Effector memory CD4-positive, alpha-beta T cell (primary cell): ENCODE results near the gene SFXN5.

Experiments
- DNase-seq, 3 donors: peaks; one replicate each; pipeline ENCODE4 v3.0.0-alpha.2; 2020
- H3K27ac ChIP-seq: 2 replicates; pipeline ENCODE4 v1.7.0; 2013; ENCODE audit warnings: mild to moderate bottlenecking, low read length, moderate library complexity; ENCODE audit not compliant: insufficient read depth, poor library complexity, severe bottlenecking
- H3K27me3 ChIP-seq: replicated peaks from 2 replicates; pipeline ENCODE4 v1.7.0; 2013; ENCODE audit warnings: mild to moderate bottlenecking, low read length; ENCODE audit not compliant: insufficient read depth, control insufficient read depth, poor library complexity, severe bottlenecking
- H3K36me3 ChIP-seq: 2 replicates; pipeline ENCODE4 v1.7.0; 2013; ENCODE audit warnings: mild to moderate bottlenecking, low read length, moderate library complexity; ENCODE audit not compliant: control insufficient read depth, insufficient read depth
- H3K4me1 ChIP-seq: 2 replicates; pipeline ENCODE4 v1.7.0; 2013; ENCODE audit warnings: low read length, mild to moderate bottlenecking; ENCODE audit not compliant: control insufficient read depth, insufficient read depth, poor library complexity, severe bottlenecking
- H3K4me3 ChIP-seq: 2 replicates; pipeline ENCODE4 v1.7.0; 2013; ENCODE audit warnings: low read length, low read depth, mild to moderate bottlenecking; ENCODE audit not compliant: insufficient read depth, poor library complexity, severe bottlenecking
- H3K9me3 ChIP-seq: 2 replicates; pipeline ENCODE4 v1.7.0; 2013; ENCODE audit warnings: mild to moderate bottlenecking, low read length, moderate library complexity; ENCODE audit not compliant: control insufficient read depth

SFXN5 gene

GRCh38 chr2:72900191-72900825 is 171.2 kb downstream of the SFXN5 start:
- no peaks in the 10 kb centered on the region for H3K4me1 ChIP-seq
- DNase-seq: no peak
- peaks cover 6% of the 10 kb centered on the region for H3K27me3 ChIP-seq
- H3K9me3 ChIP-seq: no peaks in the 10 kb centered on the region
- H3K36me3 ChIP-seq: no peaks in the 10 kb centered on the region
- H3K27ac ChIP-seq: no peak overlapping the region
- H3K4me3 ChIP-seq: no peak overlapping the region

GRCh38 chr2:72898585-72898906 is 173.0 kb downstream of the SFXN5 start:
- no peak for DNase-seq
- H3K4me3 ChIP-seq: no peak overlapping the region
- no peaks in the 10 kb centered on the region for H3K9me3 ChIP-seq
- no peaks in the 10 kb centered on the region for H3K4me1 ChIP-seq
- no peak overlapping the region for H3K27ac ChIP-seq
- H3K27me3 ChIP-seq: peaks cover 12% of the 10 kb centered on the region
- H3K36me3 ChIP-seq: no peaks in the 10 kb centered on the region

GRCh38 chr2:72897785-72898584 is 173.5 kb downstream of the SFXN5 start:
- Histone ChIP-seq H3K27me3 (peaks cover 12% of the 10 kb centered on the region), H3K4me1 (no peaks in the 10 kb centered on the region), H3K27ac (no peak overlapping the region), H3K4me3 (no peak overlapping the region), H3K9me3 (no peaks in the 10 kb centered on the region), H3K36me3 (no peaks in the 10 kb centered on the region)
- no peak for DNase-seq

GRCh38 chr2:72896446-72896845 is 175.1 kb downstream of the SFXN5 start:
- H3K4me3 ChIP-seq: no peak overlapping the region
- no peaks in the 10 kb centered on the region for H3K36me3 ChIP-seq
- no peaks in the 10 kb centered on the region for H3K9me3 ChIP-seq
- peaks cover 12% of the 10 kb centered on the region for H3K27me3 ChIP-seq
- H3K27ac ChIP-seq: no peak overlapping the region
- no peak for DNase-seq
- H3K4me1 ChIP-seq: no peaks in the 10 kb centered on the region

GRCh38 chr2:72895759-72896281 is 175.7 kb downstream of the SFXN5 start:
- Histone ChIP-seq H3K27me3 (peaks cover 12% of the 10 kb centered on the region), H3K9me3 (no peaks in the 10 kb centered on the region), H3K36me3 (no peaks in the 10 kb centered on the region), H3K27ac (no peak overlapping the region), H3K4me1 (no peaks in the 10 kb centered on the region), H3K4me3 (no peak overlapping the region)
- DNase-seq: no peak

GRCh38 chr2:72895154-72895553 is 176.4 kb downstream of the SFXN5 start:
- peaks cover 12% of the 10 kb centered on the region for H3K27me3 ChIP-seq
- no peaks in the 10 kb centered on the region for H3K4me1 ChIP-seq
- no peak overlapping the region for H3K4me3 ChIP-seq

GRCh38 chr2:72894514-72894913 is 177.0 kb downstream of the SFXN5 start:
- no peak for DNase-seq

More at GRCh38 chr2:72895154-72895553, 176.4 kb downstream of the SFXN5 start:
- DNase-seq: no peak
- no peaks in the 10 kb centered on the region for H3K36me3 ChIP-seq
- no peak overlapping the region for H3K27ac ChIP-seq
- no peaks in the 10 kb centered on the region for H3K9me3 ChIP-seq

GRCh38 chr2:72893594-72894319 is 177.8 kb downstream of the SFXN5 start:
- H3K27me3 ChIP-seq: peaks cover 12% of the 10 kb centered on the region
- no peaks in the 10 kb centered on the region for H3K4me1 ChIP-seq
- H3K9me3 ChIP-seq: no peaks in the 10 kb centered on the region
- H3K36me3 ChIP-seq: no peaks in the 10 kb centered on the region
- DNase-seq: no peak
- no peak overlapping the region for H3K4me3 ChIP-seq
- H3K27ac ChIP-seq: no peak overlapping the region

More at GRCh38 chr2:72894514-72894913, 177.0 kb downstream of the SFXN5 start:
- H3K4me1 ChIP-seq: no peaks in the 10 kb centered on the region
- peaks cover 12% of the 10 kb centered on the region for H3K27me3 ChIP-seq
- H3K36me3 ChIP-seq: no peaks in the 10 kb centered on the region
- no peaks in the 10 kb centered on the region for H3K9me3 ChIP-seq
- H3K4me3 ChIP-seq: no peak overlapping the region
- no peak overlapping the region for H3K27ac ChIP-seq

- no peak overlapping the region for H3K27ac ChIP-seq
- H3K9me3 ChIP-seq: no peaks in the 10 kb centered on the region
- peak in 2 of 3 donors; percentile 22 to 29 for DNase-seq
- peaks cover 6% of the 10 kb centered on the region for H3K4me1 ChIP-seq
- no peaks in the 10 kb centered on the region for H3K36me3 ChIP-seq
- H3K4me3 ChIP-seq: no peak overlapping the region
- peaks cover 12% of the 10 kb centered on the region for H3K27me3 ChIP-seq
These were observed 178.9 kb downstream of the SFXN5 start for GRCh38 chr2:72892506-72893173.
